SKM-1 (cell line): ENCODE data around the gene HUWE1.

Source experiments
- DNase-seq: peaks from one replicate; lab custom pipeline; 2025; ENCODE audit not compliant: unreplicated experiment; lab: John Stamatoyannopoulos, UW

Gene HUWE1

GRCh38 chrX:53622431-53622830 is 64.1 kb downstream of the HUWE1 start:
- no peak for DNase-seq

GRCh38 chrX:53621418-53621986 is 65.0 kb downstream of the HUWE1 start:
- no peak for DNase-seq

GRCh38 chrX:53616946-53617345 is 69.6 kb downstream of the HUWE1 start:
- DNase-seq, result no peak

- DNase-seq, result no peak
Measured at GRCh38 chrX:53606456-53606855, 80.1 kb downstream of the HUWE1 start.

- no peak for DNase-seq
Measured at GRCh38 chrX:53605004-53605403, 81.5 kb downstream of the HUWE1 start.

GRCh38 chrX:53599781-53600396 is 86.6 kb downstream of the HUWE1 start:
- DNase-seq, result no peak

GRCh38 chrX:53598169-53598568 is 88.3 kb downstream of the HUWE1 start:
- DNase-seq, result no peak

- DNase-seq, result no peak
Measured at GRCh38 chrX:53595266-53595810, 91.2 kb downstream of the HUWE1 start.

- DNase-seq, result no peak
Measured at GRCh38 chrX:53594354-53594753, 92.2 kb downstream of the HUWE1 start.

GRCh38 chrX:53587795-53588420 is 98.6 kb downstream of the HUWE1 start:
- DNase-seq, result no peak

GRCh38 chrX:53584891-53585290 is 101.6 kb downstream of the HUWE1 start:
- DNase-seq, result no peak

GRCh38 chrX:53583571-53583970 is 102.9 kb downstream of the HUWE1 start:
- DNase-seq, result no peak

- no peak for DNase-seq
Measured at GRCh38 chrX:53580742-53581504, 105.6 kb downstream of the HUWE1 start.

GRCh38 chrX:53571494-53571893 is 115.0 kb downstream of the HUWE1 start:
- no peak for DNase-seq

GRCh38 chrX:53563324-53563723 is 123.2 kb downstream of the HUWE1 start:
- DNase-seq, result no peak

- DNase-seq, result no peak
Measured at GRCh38 chrX:53561912-53562311, 124.6 kb downstream of the HUWE1 start.

- no peak for DNase-seq
Measured at GRCh38 chrX:53558646-53559045, 127.9 kb downstream of the HUWE1 start.

GRCh38 chrX:53556868-53557267 is 129.7 kb downstream of the HUWE1 start:
- DNase-seq, result no peak

- DNase-seq, result no peak
Measured at GRCh38 chrX:53550756-53551463, 135.6 kb downstream of the HUWE1 start.

GRCh38 chrX:53547668-53548067 is 138.9 kb downstream of the HUWE1 start:
- DNase-seq, result no peak

- DNase-seq, result no peak
Measured at GRCh38 chrX:53544936-53545335, 141.6 kb downstream of the HUWE1 start.
